SJCRH30 (cell line): ENCODE results near the gene RAB37. TPM values are rescaled to one million over a fixed set of nuclear protein-coding genes. Genes with fewer than 3 reads are reported as not detected.

Experiments
- DNase-seq, 2 experiments: peaks; one replicate each; pipeline ENCODE4 v3.0.0-alpha.2; 2015 to 2020
- H3K27ac ChIP-seq: fragments of 250-450 bp; sonication (Bioruptor Pico); 2 replicates; pipeline ENCODE4 v1.5.1; 2020; ENCODE audit warnings: mild to moderate bottlenecking, moderate library complexity
- H3K27me3 ChIP-seq: fragments of 250-450 bp; sonication (Bioruptor Pico); 2 replicates; pipeline ENCODE4 v1.5.1; 2020; ENCODE audit warnings: mild to moderate bottlenecking, moderate library complexity
- H3K36me3 ChIP-seq: fragments of 250-450 bp; sonication (Bioruptor Pico); 2 replicates; pipeline ENCODE4 v1.5.1; 2020; ENCODE audit warnings: mild to moderate bottlenecking, moderate library complexity
- H3K4me1 ChIP-seq: fragments of 250-450 bp; sonication (Bioruptor Pico); 2 replicates; pipeline ENCODE4 v1.5.1; 2020; ENCODE audit warnings: mild to moderate bottlenecking, moderate library complexity
- H3K4me3 ChIP-seq: fragments of 250-450 bp; sonication (Bioruptor Pico); 2 replicates; pipeline ENCODE4 v1.5.1; 2020; ENCODE audit warnings: mild to moderate bottlenecking, moderate library complexity
- H3K9me3 ChIP-seq: fragments of 250-450 bp; sonication (Bioruptor Pico); replicated peaks from 2 replicates; pipeline ENCODE4 v1.5.1; 2020; ENCODE audit warnings: mild to moderate bottlenecking, moderate library complexity
- total RNA-seq: library from RNA; depleted of rRNA; stranded (reverse); fragments of >200 nt; shearing (Covaris generic); gene quantifications from 2 replicates; pipeline ENCODE4 v1.2.3, GENCODE V29; 2014

RAB37 gene
- total RNA-seq, 1 experiment from 2014 or later, result 3.0 TPM

DNA sequence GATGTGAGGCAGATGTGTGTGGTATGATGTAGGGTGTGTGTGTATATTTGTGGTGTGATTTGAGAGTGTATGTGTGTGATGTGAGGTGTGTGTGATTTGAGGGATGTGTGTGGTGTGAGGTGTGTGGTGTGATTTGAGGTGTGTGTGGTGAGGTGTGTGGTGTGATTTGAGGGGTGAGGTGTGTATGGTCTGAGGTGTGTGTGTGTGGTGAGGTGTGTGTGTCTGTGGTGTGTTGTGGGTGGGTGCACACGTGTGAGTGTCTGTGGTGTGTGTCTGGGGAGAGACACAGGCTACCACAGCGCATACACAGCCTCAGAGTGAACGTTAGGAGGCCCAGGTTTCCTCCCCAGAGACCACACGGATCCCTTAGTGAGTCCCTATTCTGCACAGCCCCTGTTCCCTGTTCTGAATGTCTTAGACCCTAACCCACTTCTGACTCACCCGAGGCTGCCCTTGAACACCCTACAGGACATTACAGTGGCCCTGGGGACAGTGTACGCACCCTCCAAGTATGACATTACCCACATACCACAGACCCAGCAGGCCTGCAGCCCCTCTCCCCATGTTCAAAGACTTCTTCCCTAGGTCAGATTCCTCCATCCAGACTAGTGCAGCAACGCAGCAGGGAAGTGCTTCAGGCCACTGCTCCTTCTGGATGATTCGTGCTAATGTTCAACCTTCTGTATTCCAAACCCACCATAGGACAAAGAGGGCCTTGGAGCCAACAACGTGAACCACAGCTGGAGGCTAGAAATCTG lies 3.5 kb upstream of the RAB37 start:
- Histone ChIP-seq H3K27me3 (peaks cover 22% of the 10 kb centered on the region; the same call in 1 of the 2 replicates), H3K9me3 (peaks cover 2% of the 10 kb centered on the region; the same call in 1 of the 2 replicates), H3K4me1 (peaks cover 15% of the 10 kb centered on the region), H3K27ac (no peak overlapping the region), H3K4me3 (no peak overlapping the region), H3K36me3 (no peaks in the 10 kb centered on the region)
- DNase-seq, result no peak

DNA sequence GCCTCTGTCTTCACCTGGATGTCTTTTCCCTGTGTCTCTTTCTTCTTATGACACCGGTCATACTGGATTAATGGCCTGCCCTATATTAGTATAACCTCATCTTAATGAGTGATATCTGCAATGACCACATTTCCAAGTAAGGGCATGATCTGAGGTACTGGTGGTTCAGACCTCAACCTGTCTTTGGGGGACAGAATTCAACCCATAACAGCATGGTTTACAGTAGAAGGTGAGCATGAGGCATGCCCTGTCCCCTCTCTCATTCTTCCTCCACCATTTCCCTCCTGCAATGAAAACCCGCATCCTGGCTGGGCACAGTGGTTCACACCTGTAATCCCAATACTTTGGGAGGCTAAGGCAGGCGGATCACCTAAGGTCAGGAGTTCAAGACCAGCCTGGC lies 2.8 kb upstream of the RAB37 start:
- Histone ChIP-seq H3K9me3 (no peaks in the 10 kb centered on the region), H3K36me3 (no peaks in the 10 kb centered on the region), H3K27me3 (peaks cover 22% of the 10 kb centered on the region; the same call in 1 of the 2 replicates), H3K27ac (no peak overlapping the region), H3K4me1 (peaks cover 21% of the 10 kb centered on the region), H3K4me3 (no peak overlapping the region)
- DNase-seq, result no peak

DNA sequence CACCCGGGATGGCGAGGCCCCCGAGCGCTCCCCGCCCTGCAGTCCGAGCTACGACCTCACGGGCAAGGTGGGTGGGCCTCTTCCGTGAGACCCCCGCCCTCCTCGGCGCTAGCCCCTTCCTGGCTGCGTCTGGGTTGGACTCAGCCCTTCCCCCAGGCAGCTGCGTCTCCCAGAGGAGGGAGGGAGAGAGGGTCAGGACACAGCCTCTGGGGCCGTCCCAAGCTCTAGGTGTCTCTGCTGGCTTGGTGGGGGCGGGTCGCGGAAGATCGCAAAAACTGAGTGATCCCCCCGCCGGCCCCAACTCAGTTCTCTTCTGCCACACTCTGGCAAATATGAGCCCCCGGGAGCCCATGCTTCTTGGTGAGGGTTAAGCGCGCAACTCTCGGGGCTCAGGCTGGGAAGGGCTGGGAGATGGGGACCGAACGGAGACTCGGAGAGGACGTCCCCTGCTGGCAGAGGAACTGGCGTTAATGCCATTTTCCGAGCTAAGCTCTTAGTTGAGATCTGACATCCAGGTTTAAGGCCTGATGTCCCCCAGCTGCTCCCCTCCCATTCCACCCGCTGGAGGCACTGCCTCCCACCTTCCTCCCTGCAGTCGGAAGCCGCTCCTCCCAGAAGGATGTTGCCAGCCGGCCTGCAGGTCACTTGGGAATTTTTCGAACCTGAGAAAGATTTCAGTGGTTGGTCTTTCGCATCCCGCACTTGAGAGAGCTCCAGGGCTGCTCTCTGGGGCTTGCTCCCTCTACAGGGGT lies 419 bp downstream of the RAB37 start:
- peak; percentile 74 to 81 for DNase-seq
- Histone ChIP-seq H3K36me3 (no peaks in the 10 kb centered on the region), H3K27me3 (peaks cover 17% of the 10 kb centered on the region; the same call in 1 of the 2 replicates), H3K27ac (peak overlapping the region; percentile 2; the same call in 1 of the 2 replicates), H3K4me1 (peaks cover 25% of the 10 kb centered on the region), H3K4me3 (peak overlapping the region; percentile 49), H3K9me3 (no peaks in the 10 kb centered on the region)

DNA sequence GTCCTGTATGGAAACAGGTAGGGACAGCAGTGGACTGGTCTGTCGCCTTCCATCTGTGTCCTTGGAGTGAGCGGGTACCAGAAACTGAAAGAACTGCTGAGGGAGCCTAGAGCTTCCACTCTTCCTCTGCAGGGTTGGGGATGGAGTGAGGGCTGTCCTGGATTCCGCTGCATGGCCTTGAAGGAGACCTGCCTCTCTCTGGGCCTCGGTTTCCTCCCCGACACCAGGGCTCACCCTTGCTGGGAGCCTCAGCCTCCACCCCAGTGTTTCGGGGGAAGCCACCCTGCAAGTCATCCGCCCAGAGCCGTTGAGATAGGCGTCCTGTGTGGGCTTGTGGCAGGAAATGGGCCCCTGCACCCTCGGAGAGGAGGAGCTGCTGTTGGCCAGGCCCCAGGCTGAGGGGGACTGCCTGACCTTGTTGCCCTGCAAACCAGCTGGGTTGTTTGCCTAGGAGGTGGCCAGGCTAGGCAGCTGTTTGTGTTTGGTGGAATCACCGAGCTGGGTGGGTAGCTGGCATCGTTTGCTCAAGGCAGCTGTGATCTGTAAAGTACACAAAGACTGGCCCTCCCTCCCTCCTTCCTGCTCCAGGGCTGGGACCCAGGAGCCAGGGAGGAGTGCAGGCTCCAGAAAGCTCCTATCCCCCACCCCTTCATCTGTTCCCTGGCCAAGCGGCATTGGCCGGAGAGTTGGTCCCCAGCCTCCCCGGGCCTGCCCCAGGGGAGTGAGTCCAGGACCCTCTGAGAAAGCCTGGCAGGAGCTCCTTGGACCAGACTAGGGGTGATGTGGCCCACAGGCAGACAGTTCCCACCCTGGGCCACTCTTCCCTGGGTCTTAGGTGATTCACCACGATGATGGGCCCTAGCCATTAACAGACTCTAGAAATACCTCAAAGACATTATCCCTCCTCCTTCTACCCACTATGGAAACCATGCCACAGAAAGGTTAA lies 1.3 kb downstream of the RAB37 start:
- H3K9me3 ChIP-seq, result no peaks in the 10 kb centered on the region
- DNase-seq, result peak; percentile 90
- H3K36me3 ChIP-seq, result no peaks in the 10 kb centered on the region
- peaks cover 25% of the 10 kb centered on the region for H3K4me1 ChIP-seq
- H3K27me3 ChIP-seq, result peaks cover 17% of the 10 kb centered on the region; the same call in 1 of the 2 replicates
- H3K27ac ChIP-seq, result peak overlapping the region; percentile 2; the same call in 1 of the 2 replicates
- H3K4me3 ChIP-seq, result peak overlapping the region; percentile 49

DNA sequence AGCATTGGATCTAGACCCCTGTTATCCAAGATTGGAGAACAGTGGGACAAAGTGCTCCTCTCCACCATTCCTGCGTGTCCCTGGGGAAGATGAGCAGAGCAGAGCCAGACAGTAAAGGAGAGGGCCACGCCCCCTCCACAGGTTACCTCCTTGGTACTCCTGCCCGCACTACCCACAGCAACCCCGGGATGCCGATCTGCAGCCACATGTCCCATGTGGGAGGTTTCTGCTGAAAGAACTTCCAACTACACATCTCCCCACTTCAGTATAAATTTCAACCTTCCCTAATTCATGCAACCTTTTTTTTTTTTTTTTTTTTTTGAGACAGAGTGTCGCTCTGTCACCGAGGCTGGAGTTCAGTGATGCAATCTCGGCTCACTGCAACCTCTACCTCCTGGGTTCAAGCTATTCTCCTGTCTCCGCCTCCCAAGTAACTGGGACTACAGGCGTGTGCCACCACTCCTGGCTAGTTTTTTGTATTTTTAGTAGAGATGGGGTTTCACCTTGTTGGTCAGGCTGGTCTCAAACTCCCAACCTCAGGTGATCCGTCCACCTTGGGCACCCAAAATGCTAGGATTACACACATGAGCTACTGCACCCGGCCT lies 2.3 kb downstream of the RAB37 start:
- H3K4me1 ChIP-seq, result peaks cover 25% of the 10 kb centered on the region
- H3K27ac ChIP-seq, result no peak overlapping the region
- no peaks in the 10 kb centered on the region for H3K9me3 ChIP-seq
- no peak overlapping the region for H3K4me3 ChIP-seq
- H3K27me3 ChIP-seq, result peaks cover 17% of the 10 kb centered on the region; the same call in 1 of the 2 replicates
- DNase-seq, result no peak
- no peaks in the 10 kb centered on the region for H3K36me3 ChIP-seq

DNA sequence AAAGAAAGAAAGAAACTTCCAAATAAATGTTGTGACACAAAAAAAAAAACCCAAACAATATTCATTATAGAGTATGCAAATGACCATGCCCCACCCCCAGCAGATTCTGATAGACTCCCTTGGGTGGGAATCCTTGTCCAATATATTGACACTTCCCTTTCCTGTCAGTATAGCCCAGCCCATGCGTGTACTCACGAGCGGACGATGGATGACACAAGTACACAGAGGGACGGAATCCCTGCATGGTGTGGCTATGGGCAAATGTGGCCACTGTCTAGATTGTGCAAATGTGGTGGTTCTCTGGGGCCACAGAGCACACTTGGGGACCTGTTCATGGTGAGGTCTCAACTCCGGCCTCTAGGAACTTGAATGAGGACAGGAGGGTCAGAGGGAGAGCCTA lies 3.1 kb downstream of the RAB37 start:
- H3K9me3 ChIP-seq, result no peaks in the 10 kb centered on the region
- H3K27ac ChIP-seq, result no peak overlapping the region
- peaks cover 30% of the 10 kb centered on the region for H3K4me1 ChIP-seq
- peaks cover 17% of the 10 kb centered on the region; the same call in 1 of the 2 replicates for H3K27me3 ChIP-seq
- no peak overlapping the region for H3K4me3 ChIP-seq
- no peaks in the 10 kb centered on the region for H3K36me3 ChIP-seq
- DNase-seq, result no peak

DNA sequence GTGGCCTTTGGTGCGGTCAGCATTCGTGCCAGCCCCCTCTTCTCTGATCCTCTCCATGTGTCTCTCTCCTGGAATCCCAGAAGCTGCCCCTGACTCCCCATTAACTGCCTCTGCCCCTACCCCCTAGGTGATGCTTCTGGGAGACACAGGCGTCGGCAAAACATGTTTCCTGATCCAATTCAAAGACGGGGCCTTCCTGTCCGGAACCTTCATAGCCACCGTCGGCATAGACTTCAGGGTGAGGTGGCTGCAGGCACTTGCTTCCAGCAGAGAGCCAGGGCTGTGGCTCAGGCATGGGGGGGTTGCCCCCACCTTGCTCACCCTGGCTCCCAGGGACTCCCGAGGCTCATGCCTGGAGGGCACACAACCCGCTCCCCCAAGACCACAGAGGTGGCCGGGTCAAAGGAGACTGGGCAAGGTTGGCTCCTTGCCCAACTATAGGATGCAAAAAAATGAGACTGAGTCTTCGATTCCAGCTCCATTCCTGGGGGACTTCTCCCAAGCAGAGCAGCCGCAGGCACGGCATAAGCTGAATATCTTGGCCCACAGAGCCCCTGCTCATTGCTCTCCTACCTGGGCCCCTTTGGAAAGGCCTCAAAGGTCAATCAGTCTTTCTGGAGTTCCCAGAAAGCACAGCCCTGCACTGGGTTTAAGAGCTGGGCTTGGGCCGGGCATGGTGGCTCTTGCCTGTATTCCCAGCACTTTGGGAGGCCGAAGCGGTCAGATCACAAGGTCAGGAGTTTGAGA lies 3.8 kb downstream of the RAB37 start:
- peaks cover 30% of the 10 kb centered on the region for H3K4me1 ChIP-seq
- no peaks in the 10 kb centered on the region for H3K9me3 ChIP-seq
- H3K27ac ChIP-seq, result no peak overlapping the region
- peaks cover 10% of the 10 kb centered on the region; the same call in 1 of the 2 replicates for H3K27me3 ChIP-seq
- DNase-seq, result no peak
- no peaks in the 10 kb centered on the region for H3K36me3 ChIP-seq
- H3K4me3 ChIP-seq, result no peak overlapping the region

DNA sequence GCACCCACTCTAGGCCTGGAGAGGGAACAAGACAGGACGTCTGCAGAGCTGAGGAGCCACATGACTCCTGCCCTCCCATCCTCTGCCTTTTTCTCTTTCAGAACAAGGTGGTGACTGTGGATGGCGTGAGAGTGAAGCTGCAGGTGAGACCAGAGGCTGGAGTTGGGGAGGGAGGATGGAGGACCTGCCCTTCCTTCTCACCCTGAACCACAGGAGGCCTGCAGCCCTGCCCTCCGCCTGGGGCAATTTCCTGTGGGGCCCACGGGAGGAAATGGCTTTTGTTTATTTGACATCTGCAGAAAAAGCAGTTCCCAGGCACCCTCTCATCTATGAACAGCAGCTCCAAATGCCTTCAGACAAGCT lies 5.1 kb downstream of the RAB37 start:
- Histone ChIP-seq H3K4me1 (peaks cover 23% of the 10 kb centered on the region), H3K4me3 (no peak overlapping the region), H3K27ac (no peak overlapping the region), H3K27me3 (peaks cover 5% of the 10 kb centered on the region; the same call in 1 of the 2 replicates), H3K36me3 (no peaks in the 10 kb centered on the region), H3K9me3 (no peaks in the 10 kb centered on the region)
- DNase-seq, result peak; percentile 52 to 71

DNA sequence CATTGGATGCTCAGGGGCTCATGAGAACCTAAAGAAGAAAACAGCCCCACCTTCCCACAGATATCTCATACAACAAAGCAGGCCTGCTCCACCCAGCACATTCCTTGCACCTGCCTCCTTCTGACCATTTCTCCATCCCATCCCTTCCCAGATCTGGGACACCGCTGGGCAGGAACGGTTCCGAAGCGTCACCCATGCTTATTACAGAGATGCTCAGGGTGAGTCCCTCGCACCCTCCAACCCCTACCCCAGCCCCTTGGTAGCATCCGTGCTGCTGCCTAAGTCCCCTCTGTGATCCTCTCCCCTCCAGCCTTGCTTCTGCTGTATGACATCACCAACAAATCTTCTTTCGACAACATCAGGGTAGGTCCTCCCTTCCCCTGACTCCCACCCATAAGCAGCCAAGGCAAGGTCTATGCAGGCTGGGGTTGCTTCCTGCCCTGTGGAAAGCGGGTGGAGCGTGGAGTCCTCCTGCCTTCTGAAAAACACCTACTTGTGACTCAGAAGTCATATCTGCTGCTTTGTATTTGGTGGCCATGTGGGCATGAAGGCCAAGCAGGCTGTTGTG lies 6.0 kb downstream of the RAB37 start:
- Histone ChIP-seq H3K9me3 (no peaks in the 10 kb centered on the region), H3K4me3 (no peak overlapping the region), H3K4me1 (peaks cover 18% of the 10 kb centered on the region), H3K27ac (no peak overlapping the region), H3K36me3 (no peaks in the 10 kb centered on the region), H3K27me3 (no peaks in the 10 kb centered on the region)
- DNase-seq, result no peak

DNA sequence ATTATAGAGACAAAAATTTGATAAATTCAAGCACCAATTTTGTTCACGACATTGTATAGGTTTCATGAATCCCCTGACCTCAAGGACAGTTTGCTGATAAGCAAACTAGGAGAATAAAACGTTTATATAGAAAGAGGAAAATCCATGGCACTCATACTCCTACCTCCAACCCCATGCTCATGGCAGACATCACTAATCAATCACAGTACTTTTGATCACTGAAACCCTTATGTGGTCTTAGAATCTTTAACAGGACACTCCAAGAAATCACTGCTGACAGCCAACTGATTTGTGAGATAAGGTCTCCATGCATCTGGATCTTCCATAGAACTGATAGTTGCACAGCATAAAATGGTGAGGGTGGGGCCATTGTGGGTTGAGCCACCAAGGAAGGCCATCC lies 6.7 kb downstream of the RAB37 start:
- no peaks in the 10 kb centered on the region for H3K36me3 ChIP-seq
- DNase-seq, result no peak
- H3K4me1 ChIP-seq, result peaks cover 13% of the 10 kb centered on the region
- no peak overlapping the region for H3K4me3 ChIP-seq
- no peaks in the 10 kb centered on the region for H3K27me3 ChIP-seq
- no peaks in the 10 kb centered on the region for H3K9me3 ChIP-seq
- H3K27ac ChIP-seq, result no peak overlapping the region

DNA sequence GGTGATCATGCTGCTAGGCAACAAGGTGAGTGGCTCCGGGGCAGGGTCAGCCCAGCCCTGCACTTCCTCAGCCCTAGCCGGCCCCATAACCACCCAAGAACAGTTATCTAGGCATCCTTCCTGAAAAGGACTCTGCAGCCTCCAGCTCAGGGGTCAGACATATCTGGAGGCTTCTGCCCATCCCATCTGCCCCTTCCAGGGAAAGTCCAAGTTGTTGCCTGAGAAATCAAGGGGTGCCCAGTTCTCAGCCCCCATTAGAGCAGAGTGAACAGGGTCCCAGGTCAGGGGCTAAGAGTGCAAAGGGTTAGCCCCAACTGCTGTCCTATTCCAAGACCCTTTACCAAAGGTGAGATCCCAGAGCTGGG lies 7.3 kb downstream of the RAB37 start:
- Histone ChIP-seq H3K4me3 (no peak overlapping the region), H3K27ac (no peak overlapping the region), H3K4me1 (peaks cover 9% of the 10 kb centered on the region; the same call in 1 of the 2 replicates), H3K36me3 (no peaks in the 10 kb centered on the region), H3K27me3 (no peaks in the 10 kb centered on the region), H3K9me3 (no peaks in the 10 kb centered on the region)
- no peak for DNase-seq

DNA sequence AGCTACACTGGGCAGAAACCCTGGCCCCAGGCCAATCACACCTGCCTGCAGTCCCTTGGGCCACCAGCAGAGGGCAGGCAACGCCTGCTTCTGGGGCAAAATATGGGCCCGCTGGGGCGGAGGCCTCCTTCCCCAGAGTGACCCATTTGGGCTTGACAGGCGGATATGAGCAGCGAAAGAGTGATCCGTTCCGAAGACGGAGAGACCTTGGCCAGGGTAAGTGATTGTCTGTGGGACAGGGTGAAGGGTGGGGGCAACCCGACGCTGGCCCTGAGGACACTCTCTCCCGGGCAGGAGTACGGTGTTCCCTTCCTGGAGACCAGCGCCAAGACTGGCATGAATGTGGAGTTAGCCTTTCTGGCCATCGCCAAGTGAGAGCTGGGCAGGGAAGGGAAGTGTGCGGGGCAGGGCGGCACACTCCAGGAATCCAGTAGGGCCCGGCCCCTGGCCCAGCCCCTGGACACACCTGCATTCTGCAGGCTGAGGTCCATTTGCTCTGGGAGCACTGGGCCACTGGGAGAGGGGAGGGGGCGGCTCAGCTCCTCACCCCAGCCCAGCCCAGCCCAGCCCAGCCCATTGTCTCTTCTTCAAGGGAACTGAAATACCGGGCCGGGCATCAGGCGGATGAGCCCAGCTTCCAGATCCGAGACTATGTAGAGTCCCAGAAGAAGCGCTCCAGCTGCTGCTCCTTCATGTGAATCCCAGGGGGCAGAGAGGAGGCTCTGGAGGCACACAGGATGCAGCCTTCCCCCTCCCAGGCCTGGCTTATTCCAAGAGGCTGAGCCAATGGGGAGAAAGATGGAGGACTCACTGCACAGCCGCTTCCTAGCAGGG lies 7.9 kb downstream of the RAB37 start:
- peaks cover 9% of the 10 kb centered on the region; the same call in 1 of the 2 replicates for H3K4me1 ChIP-seq
- H3K27ac ChIP-seq, result no peak overlapping the region
- H3K4me3 ChIP-seq, result no peak overlapping the region
- H3K27me3 ChIP-seq, result no peaks in the 10 kb centered on the region
- no peaks in the 10 kb centered on the region for H3K36me3 ChIP-seq
- H3K9me3 ChIP-seq, result no peaks in the 10 kb centered on the region
- DNase-seq, result peak; percentile 71 to 88
